Endothelial cell (in vitro differentiated cells): ENCODE results near the gene HMOX2. TPM values are rescaled to one million over a fixed set of nuclear protein-coding genes. Genes with fewer than 3 reads are reported as not detected.

Experiments used
- DNase-seq: peaks from one replicate; pipeline ENCODE4 v3.0.0; 2021; ENCODE audit warnings: low spot score
- H3K27ac Mint-ChIP-seq: one replicate; pipeline ENCODE4 v1.8.0; 2021; ENCODE audit warnings: mixed read lengths, inconsistent platforms; ENCODE audit not compliant: unreplicated experiment
- H3K27me3 Mint-ChIP-seq: one replicate; pipeline ENCODE4 v1.8.0; 2021; ENCODE audit warnings: mild to moderate bottlenecking, moderate library complexity, mixed read lengths, inconsistent platforms; ENCODE audit not compliant: unreplicated experiment
- H3K36me3 Mint-ChIP-seq: one replicate; pipeline ENCODE4 v1.8.0; 2021; ENCODE audit warnings: mild to moderate bottlenecking, low read depth, mixed read lengths, inconsistent platforms; ENCODE audit not compliant: unreplicated experiment
- H3K4me1 Mint-ChIP-seq: one replicate; pipeline ENCODE4 v1.8.0; 2021; ENCODE audit warnings: mild to moderate bottlenecking, mixed read lengths, inconsistent platforms; ENCODE audit not compliant: unreplicated experiment
- H3K4me3 Mint-ChIP-seq: one replicate; pipeline ENCODE4 v1.8.0; 2021; ENCODE audit warnings: mild to moderate bottlenecking, mixed read lengths, inconsistent platforms; ENCODE audit not compliant: unreplicated experiment
- H3K9me3 Mint-ChIP-seq: one replicate; pipeline ENCODE4 v1.8.0; 2021; ENCODE audit warnings: mixed read lengths, inconsistent platforms; ENCODE audit not compliant: unreplicated experiment
- total RNA-seq: library from RNA; stranded (reverse); fragmentation: NEBNext Ultra II Directional; extraction: Animal tissue kit (Norgen Biotek cat#: 25700); gene quantifications from one replicate; pipeline ENCODE4 v1.2.1, GENCODE V29; 2021; ENCODE audit not compliant: unreplicated experiment
- TF ChIP-seq, protein P1 (sequence below): fragments of 200-600 bp; sonication (generic); IDR thresholded peaks from one replicate; pipeline ENCODE4 v1.5.0; 2021; ENCODE audit warnings: antibody characterized with exemption; ENCODE audit not compliant: unreplicated experiment

The HMOX2 gene
- total RNA-seq, 1 donor from 2014 or later, result 225 TPM

DNA sequence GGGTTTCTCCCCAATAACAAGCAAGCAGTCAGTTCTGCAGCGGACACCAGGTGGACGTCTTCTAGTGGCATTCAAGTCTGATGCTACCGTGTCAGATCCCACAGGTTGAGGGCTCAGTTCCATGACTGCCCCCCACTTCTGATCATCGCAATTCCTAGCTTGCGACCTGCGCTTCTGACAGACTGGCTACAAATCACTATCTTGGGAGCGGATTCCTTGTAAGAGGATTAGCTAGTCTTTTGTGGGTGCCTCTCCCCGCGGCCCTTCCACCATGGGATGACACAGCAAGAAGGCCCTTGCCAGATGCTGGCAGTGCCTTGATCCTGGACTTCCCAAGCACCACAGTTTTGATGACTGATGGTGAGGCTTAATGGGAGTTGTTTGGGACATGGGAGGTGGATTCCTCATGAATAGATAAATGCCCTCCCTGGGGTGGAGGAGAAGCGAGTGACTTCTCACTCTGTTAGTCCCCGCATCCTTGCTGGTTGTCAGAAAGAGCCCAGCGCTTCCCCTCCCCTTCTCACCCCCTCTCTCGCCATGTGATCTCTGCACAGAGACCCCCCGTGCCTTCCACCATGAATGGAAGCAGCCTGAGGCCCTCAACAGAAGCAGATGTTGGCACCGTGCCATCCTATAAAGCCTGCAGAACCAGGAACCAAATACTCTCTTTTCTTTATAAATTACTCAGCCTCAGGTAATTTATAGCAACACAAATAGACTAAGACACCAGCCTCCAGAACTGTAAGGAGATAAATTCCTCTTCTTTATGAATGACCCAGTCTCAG, 43.3 kb downstream of the HMOX2 start:
- no peaks in the 10 kb centered on the region for H3K9me3 Mint-ChIP-seq
- peaks cover 3% of the 10 kb centered on the region for H3K36me3 Mint-ChIP-seq
- TF ChIP-seq, protein P1, sequence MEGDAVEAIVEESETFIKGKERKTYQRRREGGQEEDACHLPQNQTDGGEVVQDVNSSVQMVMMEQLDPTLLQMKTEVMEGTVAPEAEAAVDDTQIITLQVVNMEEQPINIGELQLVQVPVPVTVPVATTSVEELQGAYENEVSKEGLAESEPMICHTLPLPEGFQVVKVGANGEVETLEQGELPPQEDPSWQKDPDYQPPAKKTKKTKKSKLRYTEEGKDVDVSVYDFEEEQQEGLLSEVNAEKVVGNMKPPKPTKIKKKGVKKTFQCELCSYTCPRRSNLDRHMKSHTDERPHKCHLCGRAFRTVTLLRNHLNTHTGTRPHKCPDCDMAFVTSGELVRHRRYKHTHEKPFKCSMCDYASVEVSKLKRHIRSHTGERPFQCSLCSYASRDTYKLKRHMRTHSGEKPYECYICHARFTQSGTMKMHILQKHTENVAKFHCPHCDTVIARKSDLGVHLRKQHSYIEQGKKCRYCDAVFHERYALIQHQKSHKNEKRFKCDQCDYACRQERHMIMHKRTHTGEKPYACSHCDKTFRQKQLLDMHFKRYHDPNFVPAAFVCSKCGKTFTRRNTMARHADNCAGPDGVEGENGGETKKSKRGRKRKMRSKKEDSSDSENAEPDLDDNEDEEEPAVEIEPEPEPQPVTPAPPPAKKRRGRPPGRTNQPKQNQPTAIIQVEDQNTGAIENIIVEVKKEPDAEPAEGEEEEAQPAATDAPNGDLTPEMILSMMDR, result no peak
- peaks cover 17% of the 10 kb centered on the region for H3K27me3 Mint-ChIP-seq
- no peak overlapping the region for H3K27ac Mint-ChIP-seq
- no peak for DNase-seq
- peaks cover 21% of the 10 kb centered on the region for H3K4me1 Mint-ChIP-seq
- H3K4me3 Mint-ChIP-seq, result no peak overlapping the region

DNA sequence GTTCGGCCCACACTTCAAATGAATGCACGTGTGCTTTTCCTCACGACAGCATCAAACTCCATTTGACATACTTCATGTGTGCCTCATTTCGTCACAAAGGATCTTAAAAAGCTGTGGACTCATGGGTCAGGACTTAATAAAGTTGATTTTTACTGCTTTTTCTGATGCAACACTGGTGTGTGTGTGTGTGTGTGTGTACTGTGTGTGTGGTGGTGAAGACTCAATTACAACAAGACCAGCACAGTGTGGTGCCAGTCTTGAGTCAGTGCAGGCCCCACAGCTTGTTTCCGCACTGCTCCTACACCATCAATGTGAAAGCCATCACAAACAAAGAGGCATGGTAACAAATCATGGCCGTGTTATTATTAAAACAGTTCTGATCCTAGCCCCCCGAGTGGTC, 44.7 kb downstream of the HMOX2 start:
- Mint-ChIP-seq H3K27me3 (peaks cover 11% of the 10 kb centered on the region), H3K27ac (no peak overlapping the region), H3K4me3 (no peak overlapping the region), H3K9me3 (no peaks in the 10 kb centered on the region), H3K4me1 (peaks cover 9% of the 10 kb centered on the region), H3K36me3 (peaks cover 4% of the 10 kb centered on the region)
- TF ChIP-seq, protein P1, result no peak
- DNase-seq, result no peak

DNA sequence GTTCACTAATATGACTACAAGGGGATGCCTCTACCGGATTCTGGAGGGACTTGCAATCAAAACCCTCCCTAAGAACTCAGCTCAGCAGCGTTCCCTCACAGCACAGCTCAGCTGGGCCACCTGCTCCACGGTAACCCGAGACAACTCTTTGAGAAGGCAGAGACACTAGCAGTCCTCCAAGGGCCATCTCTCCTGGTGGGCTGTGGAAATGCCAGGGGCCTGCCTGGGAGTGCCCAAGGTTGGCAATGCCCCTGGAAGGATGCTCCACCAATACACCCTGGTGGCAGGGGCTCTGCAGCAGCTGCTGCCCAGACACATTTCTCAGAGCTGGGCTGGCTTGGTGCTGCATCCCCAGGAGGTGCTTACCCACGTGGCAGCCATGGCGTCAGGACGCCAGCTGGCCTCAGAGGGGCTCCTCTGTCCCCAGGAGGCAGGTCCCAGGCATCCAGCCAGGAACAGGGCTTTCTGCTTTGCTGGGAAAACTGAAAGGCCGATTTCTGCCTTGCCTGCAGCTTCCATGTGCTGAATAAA, 45.9 kb downstream of the HMOX2 start:
- Mint-ChIP-seq H3K4me1 (peaks cover 6% of the 10 kb centered on the region), H3K27me3 (peaks cover 11% of the 10 kb centered on the region), H3K4me3 (no peak overlapping the region), H3K9me3 (no peaks in the 10 kb centered on the region), H3K36me3 (peaks cover 4% of the 10 kb centered on the region), H3K27ac (no peak overlapping the region)
- DNase-seq, result no peak
- TF ChIP-seq, protein P1, result no peak

DNA sequence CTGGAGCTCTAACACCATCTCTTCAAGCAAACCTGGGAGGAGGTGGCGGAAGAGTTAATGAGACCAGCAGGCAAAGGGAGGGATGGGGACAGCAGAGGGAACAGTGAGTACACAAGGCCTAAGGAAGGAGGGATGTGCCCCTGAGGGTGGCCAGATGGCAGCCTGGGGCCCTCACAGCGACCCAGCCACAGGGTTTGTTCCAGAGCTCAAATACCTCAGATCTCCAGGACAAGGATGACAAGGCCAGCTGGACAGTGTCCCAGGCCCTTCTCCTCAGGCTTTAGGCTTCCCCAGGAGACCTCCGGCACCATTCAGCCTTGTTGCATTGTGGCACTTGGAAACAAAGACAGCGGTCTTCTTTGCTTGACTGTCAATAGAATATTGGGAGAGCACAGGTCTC, 47.5 kb downstream of the HMOX2 start:
- Mint-ChIP-seq H3K4me1 (peaks cover 6% of the 10 kb centered on the region), H3K27ac (no peak overlapping the region), H3K27me3 (peaks cover 5% of the 10 kb centered on the region)

More for the DNA sequence above, 47.5 kb downstream of the HMOX2 start:
- no peak for DNase-seq
- H3K36me3 Mint-ChIP-seq, result peaks cover 4% of the 10 kb centered on the region
- TF ChIP-seq, protein P1, result no peak
- no peak overlapping the region for H3K4me3 Mint-ChIP-seq
- no peaks in the 10 kb centered on the region for H3K9me3 Mint-ChIP-seq
